ENCODE data around the gene JAKMIP2.
"Not testable (repeated sequence)": the region's sequence is repeated elsewhere in the genome, so short reads cannot be mapped to it uniquely, and the experiment has no call there.

The JAKMIP2 gene

GRCh38 chr5:147565524-147565923 lies 217.0 kb downstream of the JAKMIP2 start:
- in situ Hi-C loops (cut with MboI; ENCODE audit: low sequenced_read_pairs) = no loop called here

- in situ Hi-C loops (cut with MboI; ENCODE audit: low sequenced_read_pairs) = no loop called here
These were observed 218.4 kb downstream of the JAKMIP2 start for GRCh38 chr5:147564124-147564486.

GRCh38 chr5:147563466-147564123 lies 218.9 kb downstream of the JAKMIP2 start:
- in situ Hi-C loops (cut with MboI; ENCODE audit: low sequenced_read_pairs) = no loop called here

GRCh38 chr5:147561435-147561834 lies 221.1 kb downstream of the JAKMIP2 start:
- in situ Hi-C loops (cut with MboI; ENCODE audit: low sequenced_read_pairs) = no loop called here

- in situ Hi-C loops (cut with MboI; ENCODE audit: low sequenced_read_pairs) = no loop called here
These were observed 221.7 kb downstream of the JAKMIP2 start for GRCh38 chr5:147560718-147561331.

GRCh38 chr5:147559749-147560148 lies 222.8 kb downstream of the JAKMIP2 start:
- in situ Hi-C loops (cut with MboI; ENCODE audit: low sequenced_read_pairs) = no loop called here

GRCh38 chr5:147558826-147559225 lies 223.7 kb downstream of the JAKMIP2 start:
- in situ Hi-C loops (cut with MboI; ENCODE audit: low sequenced_read_pairs) = no loop called here

- in situ Hi-C loops (cut with MboI; ENCODE audit: low sequenced_read_pairs) = no loop called here
These were observed 224.4 kb downstream of the JAKMIP2 start for GRCh38 chr5:147557876-147558745.

GRCh38 chr5:147555176-147555575 lies 227.4 kb downstream of the JAKMIP2 start:
- in situ Hi-C loops (cut with MboI; ENCODE audit: low sequenced_read_pairs) = no loop called here

- in situ Hi-C loops (cut with MboI; ENCODE audit: low sequenced_read_pairs) = no loop called here
These were observed 228.2 kb downstream of the JAKMIP2 start for GRCh38 chr5:147554261-147554817.

GRCh38 chr5:147553817-147554216 lies 228.7 kb downstream of the JAKMIP2 start:
- in situ Hi-C loops (cut with MboI; ENCODE audit: low sequenced_read_pairs) = not testable (repeated sequence)

- in situ Hi-C loops (cut with MboI; ENCODE audit: low sequenced_read_pairs) = no loop called here
These were observed 229.6 kb downstream of the JAKMIP2 start for GRCh38 chr5:147552897-147553296.

GRCh38 chr5:147551677-147552076 lies 230.9 kb downstream of the JAKMIP2 start:
- in situ Hi-C loops (cut with MboI; ENCODE audit: low sequenced_read_pairs) = no loop called here

GRCh38 chr5:147547730-147548129 lies 234.8 kb downstream of the JAKMIP2 start:
- in situ Hi-C loops (cut with MboI; ENCODE audit: low sequenced_read_pairs) = no loop called here

GRCh38 chr5:147544556-147544955 lies 238.0 kb downstream of the JAKMIP2 start:
- in situ Hi-C loops (cut with MboI; ENCODE audit: low sequenced_read_pairs) = no loop called here

- in situ Hi-C loops (cut with MboI; ENCODE audit: low sequenced_read_pairs) = no loop called here
These were observed 243.5 kb downstream of the JAKMIP2 start for GRCh38 chr5:147539053-147539452.

GRCh38 chr5:147538236-147538635 lies 244.3 kb downstream of the JAKMIP2 start:
- in situ Hi-C loops (cut with MboI; ENCODE audit: low sequenced_read_pairs) = no loop called here
